GM23248 (cell line): ENCODE results near the gene GATM. TPM values are rescaled to one million over a fixed set of nuclear protein-coding genes. Genes with fewer than 3 reads are reported as not detected.
A peak's percentile ranks its signal among the peaks of the same experiment; 100 is the strongest.

Experiments used
- DNase-seq: peaks from one replicate; pipeline ENCODE4 v3.0.0-alpha.2; 2015
- H2AFZ ChIP-seq: fragments of 200-600 bp; sonication (generic); 2 replicates; pipeline ENCODE4 v1.6.1; 2016; ENCODE audit warnings: antibody characterized with exemption
- H3F3A ChIP-seq: fragments of 200-600 bp; sonication (generic); 2 replicates; pipeline ENCODE4 v1.6.1; 2016; ENCODE audit warnings: mild to moderate bottlenecking, antibody characterized with exemption, mixed run types; ENCODE audit not compliant: insufficient read depth
- H3K27ac ChIP-seq: fragments of 200-600 bp; sonication (generic); 2 replicates; pipeline ENCODE4 v1.5.1; 2016; ENCODE audit warnings: mild to moderate bottlenecking
- H3K27me3 ChIP-seq: fragments of 200-600 bp; sonication (generic); replicated peaks from 2 replicates; pipeline ENCODE4 v1.6.1; 2016; ENCODE audit warnings: mild to moderate bottlenecking; ENCODE audit not compliant: insufficient read depth
- H3K36me3 ChIP-seq: fragments of 200-600 bp; sonication (generic); 2 replicates; pipeline ENCODE4 v1.6.1; 2016; ENCODE audit warnings: low read depth, mild to moderate bottlenecking
- H3K4me1 ChIP-seq: fragments of 200-600 bp; sonication (generic); 2 replicates; pipeline ENCODE4 v1.6.1; 2016; ENCODE audit warnings: mild to moderate bottlenecking; ENCODE audit not compliant: insufficient read depth
- H3K4me2 ChIP-seq: fragments of 200-600 bp; sonication (generic); one replicate; pipeline ENCODE4 v1.6.1; 2016; ENCODE audit warnings: mild to moderate bottlenecking; ENCODE audit not compliant: unreplicated experiment
- H3K4me3 ChIP-seq: fragments of 200-600 bp; sonication (generic); 2 replicates; pipeline ENCODE4 v1.5.1; 2016; ENCODE audit warnings: mild to moderate bottlenecking
- H3K79me2 ChIP-seq: fragments of 200-600 bp; sonication (generic); 2 replicates; pipeline ENCODE4 v1.6.1; 2016; ENCODE audit warnings: mild to moderate bottlenecking; ENCODE audit not compliant: insufficient read depth
- H3K9ac ChIP-seq: fragments of 200-600 bp; sonication (generic); 2 replicates; pipeline ENCODE4 v1.6.1; 2016; ENCODE audit warnings: mild to moderate bottlenecking
- H3K9me2 ChIP-seq: fragments of 200-600 bp; sonication (generic); 2 replicates; pipeline ENCODE4 v1.6.1; 2016; ENCODE audit warnings: mixed run types, mild to moderate bottlenecking, moderate library complexity; ENCODE audit not compliant: insufficient read depth
- H3K9me3 ChIP-seq: fragments of 200-600 bp; sonication (generic); one replicate; pipeline ENCODE4 v1.6.1; 2017; ENCODE audit warnings: low read depth
- H4K20me1 ChIP-seq: fragments of 200-600 bp; sonication (generic); 2 replicates; pipeline ENCODE4 v1.6.0; 2016; ENCODE audit not compliant: insufficient read depth
- EZH2 ChIP-seq: fragments of 200-600 bp; sonication (generic); IDR thresholded peaks from 2 replicates; pipeline ENCODE4 v1.6.1; 2018; ENCODE audit warnings: antibody characterized with exemption, mild to moderate bottlenecking; ENCODE audit not compliant: insufficient read depth, poor library complexity, severe bottlenecking
- EZH2phosphoT487 ChIP-seq: fragments of 200-600 bp; sonication (generic); IDR thresholded peaks from 2 replicates; pipeline ENCODE4 v1.6.1; 2018; ENCODE audit warnings: antibody characterized with exemption, moderate library complexity, mild to moderate bottlenecking, low read depth; ENCODE audit not compliant: insufficient read depth
- WGBS, 2 experiments: methylation state at CpG; one replicate each; pipeline ENCODE4 v1.1.6; 2015 to 2017; ENCODE audit warnings: low lambda C conversion rate in 2 of 2, low coverage in 1 of 2; ENCODE audit errors: missing lambda C conversion rate in 2 of 2; 5-methylcytosine and 5-hydroxymethylcytosine counted together
- in situ Hi-C: fragments of 300-500 bp; cut with MboI; formaldehyde crosslinking; loops from 2 replicates; pipeline ENCODE4 v1.15.0; 2020
- polyA plus RNA-seq: library from polyadenylated mRNA; unstranded; fragments of >200 nt; fragmentation: Nextera tagmentation; extraction: Ambion mirVana; gene quantifications from 2 replicates; pipeline ENCODE4 v1.2.1, GENCODE V29; 2016
- total RNA-seq: library from RNA; depleted of rRNA; stranded (reverse); fragments of >200 nt; shearing (Covaris generic); gene quantifications from 2 replicates; pipeline ENCODE4 v1.2.3, GENCODE V29; 2014; rRNA removed

The GATM gene, protein sequence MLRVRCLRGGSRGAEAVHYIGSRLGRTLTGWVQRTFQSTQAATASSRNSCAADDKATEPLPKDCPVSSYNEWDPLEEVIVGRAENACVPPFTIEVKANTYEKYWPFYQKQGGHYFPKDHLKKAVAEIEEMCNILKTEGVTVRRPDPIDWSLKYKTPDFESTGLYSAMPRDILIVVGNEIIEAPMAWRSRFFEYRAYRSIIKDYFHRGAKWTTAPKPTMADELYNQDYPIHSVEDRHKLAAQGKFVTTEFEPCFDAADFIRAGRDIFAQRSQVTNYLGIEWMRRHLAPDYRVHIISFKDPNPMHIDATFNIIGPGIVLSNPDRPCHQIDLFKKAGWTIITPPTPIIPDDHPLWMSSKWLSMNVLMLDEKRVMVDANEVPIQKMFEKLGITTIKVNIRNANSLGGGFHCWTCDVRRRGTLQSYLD
- total RNA-seq (0.89 TPM in 1 of 2 replicates, not detected in the other), polyA plus RNA-seq (0.14 TPM in 1 of 2 replicates, not detected in the other)

DNA sequence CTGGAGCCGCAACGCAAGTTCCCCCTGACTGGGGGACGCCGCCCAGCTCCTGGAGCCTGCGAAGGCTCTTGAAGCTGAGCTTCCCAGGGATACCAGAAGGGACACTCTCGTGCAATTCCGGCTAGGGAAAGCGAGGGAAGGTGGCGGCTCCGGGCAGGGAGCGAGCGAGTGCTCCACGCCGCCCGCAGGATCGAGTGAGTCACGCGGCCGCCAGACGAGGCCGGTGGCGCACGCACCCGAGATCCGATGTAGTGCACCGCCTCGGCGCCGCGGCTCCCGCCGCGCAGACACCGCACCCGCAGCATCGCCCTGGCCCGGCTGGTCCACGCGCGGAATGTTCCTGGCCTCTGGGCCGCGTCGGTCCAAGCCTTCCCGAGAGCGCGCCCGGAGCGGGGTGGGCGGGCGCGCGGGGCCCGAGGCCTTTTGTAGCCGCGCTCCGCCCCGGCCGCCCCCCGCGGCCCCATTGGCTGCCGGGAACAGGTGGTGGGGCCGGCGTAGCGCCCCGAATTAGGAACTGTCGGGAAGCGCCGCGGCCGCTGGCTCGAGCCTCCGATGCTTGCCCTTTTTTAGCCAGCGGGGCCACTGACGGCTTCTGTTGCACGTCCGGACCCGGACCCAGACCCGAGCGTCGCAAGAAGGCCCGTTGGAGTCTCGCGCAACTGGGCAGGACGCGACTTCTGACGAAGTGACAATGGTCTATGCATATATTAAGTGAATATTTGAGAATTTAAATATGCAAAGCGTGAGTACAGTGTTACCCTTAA is at the start of gene GATM:
Gene GATM, minus strand, starts transcription at position 396 of the 764 bp plus-strand sequence. Its CDS starts 91 bp downstream, at position 305.
- H3K9ac ChIP-seq: no peak within 1 kb of the TSS
- TF ChIP-seq EZH2: no peak
- no peak for TF ChIP-seq EZH2phosphoT487
- in situ Hi-C loops: no loop called here

GRCh38 chr15:45427085-45427484 is 48.7 kb upstream of the GATM start:
- no peak overlapping the region for H3K9ac ChIP-seq
- H2AFZ ChIP-seq: no peak overlapping the region
- H4K20me1 ChIP-seq: no peaks in the 10 kb centered on the region
- WGBS, 2 experiments: 90 to 91% methylated on average over 10 to 11 of the region's 11 CpGs
- TF ChIP-seq EZH2phosphoT487 (no peak), EZH2 (no peak)
- no peaks in the 10 kb centered on the region for H3K4me1 ChIP-seq
- H3K79me2 ChIP-seq: no peaks in the 10 kb centered on the region
- DNase-seq: no peak
- peaks cover 2% of the 10 kb centered on the region; the same call in 1 of the 2 replicates for H3F3A ChIP-seq
- no peak overlapping the region for H3K4me3 ChIP-seq
- no peaks in the 10 kb centered on the region for H3K36me3 ChIP-seq
- H3K9me2 ChIP-seq: no peaks in the 10 kb centered on the region
- H3K27me3 ChIP-seq: no peaks in the 10 kb centered on the region
- no peak overlapping the region for H3K27ac ChIP-seq
- H3K4me2 ChIP-seq: no peak overlapping the region
- in situ Hi-C loops: no loop called here
- H3K9me3 ChIP-seq: no peaks in the 10 kb centered on the region

More for the DNA sequence above, at the start of gene GATM:
- no peaks in the 10 kb centered on the region for H4K20me1 ChIP-seq
- peak within 1 kb of the TSS; percentile 76 for H2AFZ ChIP-seq
- H3K9me3 ChIP-seq: no peaks in the 10 kb centered on the region
- H3K4me2 ChIP-seq: peak within 1 kb of the TSS; percentile 52
- peak; percentile 94 for DNase-seq
- H3K9me2 ChIP-seq: no peaks in the 10 kb centered on the region
- H3K4me3 ChIP-seq: peak within 1 kb of the TSS; percentile 67
- H3K79me2 ChIP-seq: no peaks in the 10 kb centered on the region
- no peaks in the 10 kb centered on the region for H3K36me3 ChIP-seq
- no peaks in the 10 kb centered on the region for H3F3A ChIP-seq
- peaks cover 64% of the 10 kb centered on the region for H3K27me3 ChIP-seq
- 5% methylated on average over 52 to 68 of the region's 87 CpGs for WGBS, 2 experiments
- H3K27ac ChIP-seq: no peak within 1 kb of the TSS
- no peaks in the 10 kb centered on the region for H3K4me1 ChIP-seq

DNA sequence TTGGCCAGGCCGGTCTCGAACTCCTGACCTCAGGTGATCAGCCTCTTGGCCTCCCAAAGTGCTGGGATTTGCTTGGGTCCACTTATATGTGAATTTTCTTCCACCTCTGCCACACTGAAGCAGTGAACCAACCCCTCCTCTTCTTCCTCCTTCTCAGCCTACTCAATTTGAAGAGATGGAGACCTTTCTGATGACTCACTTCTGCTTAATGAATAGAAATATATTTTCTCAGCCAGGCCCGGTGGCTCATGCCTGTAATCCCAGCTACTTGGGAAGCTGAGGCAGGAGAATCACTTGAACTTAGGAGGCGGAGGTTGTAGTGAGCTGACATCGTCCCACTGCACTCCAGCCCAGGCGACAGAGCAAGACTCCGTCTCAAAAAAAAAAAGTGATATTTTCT is 46.8 kb upstream of the GATM start:
- Histone ChIP-seq H4K20me1 (no peaks in the 10 kb centered on the region), H3K79me2 (no peaks in the 10 kb centered on the region), H3K36me3 (peaks cover 10% of the 10 kb centered on the region), H2AFZ (no peak overlapping the region), H3K27me3 (no peaks in the 10 kb centered on the region), H3K9me3 (no peaks in the 10 kb centered on the region), H3K4me1 (no peaks in the 10 kb centered on the region), H3F3A (peaks cover 11% of the 10 kb centered on the region; the same call in 1 of the 2 replicates), H3K4me2 (no peak overlapping the region), H3K9ac (no peak overlapping the region), H3K9me2 (no peaks in the 10 kb centered on the region), H3K4me3 (no peak overlapping the region), H3K27ac (no peak overlapping the region)
- DNase-seq: peak; percentile 77
- 52 to 53% methylated on average over 7 of the region's 7 CpGs for WGBS, 2 experiments
- TF ChIP-seq EZH2: no peak
- TF ChIP-seq EZH2phosphoT487: no peak
- in situ Hi-C loops: no loop called here

- Histone ChIP-seq H3K4me3 (no peak overlapping the region), H3K27me3 (no peaks in the 10 kb centered on the region), H3K9ac (no peak overlapping the region), H3F3A (peaks cover 11% of the 10 kb centered on the region; the same call in 1 of the 2 replicates), H3K27ac (no peak overlapping the region), H3K79me2 (no peaks in the 10 kb centered on the region), H3K9me2 (no peaks in the 10 kb centered on the region), H3K36me3 (peaks cover 11% of the 10 kb centered on the region), H4K20me1 (no peaks in the 10 kb centered on the region), H3K4me1 (no peaks in the 10 kb centered on the region), H3K4me2 (no peak overlapping the region), H2AFZ (no peak overlapping the region), H3K9me3 (no peaks in the 10 kb centered on the region)
- no peak for TF ChIP-seq EZH2
- no peak for TF ChIP-seq EZH2phosphoT487
- in situ Hi-C loops: no loop called here
- DNase-seq: no peak
- WGBS, 2 experiments: 100% methylated on average over 2 of the region's 2 CpGs
Measured at GRCh38 chr15:45424429-45424828, 46.1 kb upstream of the GATM start.
